HG03565 (cell line): ENCODE measurements around the gene PPIAL4G.
"Not testable (repeated sequence)": the region's sequence is repeated elsewhere in the genome, so short reads cannot be mapped to it uniquely, and the experiment has no call there.

Experiments used
- ATAC-seq: cut with Tn5 transposase; IDR thresholded peaks from one replicate; pipeline ENCODE4 v1.9.1; 2021; ENCODE audit warnings: mild to moderate bottlenecking, moderate library complexity; ENCODE audit not compliant: unreplicated experiment

The PPIAL4G gene

GRCh38 chr1:148483029-148483428 lies at the start of gene PPIAL4G:
Gene PPIAL4G (minus strand): TSS chr1:148483302. CDS start chr1:148483252, 50 bp downstream.
- not testable (repeated sequence) for ATAC-seq

GRCh38 chr1:148532158-148532557 lies 49.1 kb upstream of the PPIAL4G start:
- ATAC-seq, result not testable (repeated sequence)

DNA sequence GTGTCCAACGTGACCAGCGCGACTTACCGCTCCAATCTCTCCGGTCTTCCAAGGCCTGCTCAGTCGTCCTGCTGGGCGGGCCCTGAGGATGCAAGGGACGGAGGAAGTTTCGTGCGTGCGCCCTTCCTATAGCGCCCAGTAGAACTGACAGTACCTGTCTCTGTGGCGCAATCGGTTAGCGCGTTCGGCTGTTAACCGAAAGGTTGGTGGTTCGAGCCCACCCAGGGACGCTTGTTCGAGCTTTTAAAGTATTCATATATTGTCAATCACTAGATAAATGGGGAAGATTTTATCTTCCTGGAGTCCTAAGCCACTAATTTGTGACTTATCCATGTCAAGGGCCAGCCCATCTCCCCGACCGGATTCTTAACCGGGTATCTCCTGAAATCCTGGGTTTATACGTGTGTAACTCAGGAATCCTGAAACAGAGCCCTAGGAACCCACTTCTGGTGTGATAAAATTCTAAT lies 46.0 kb upstream of the PPIAL4G start:
- not testable (repeated sequence) for ATAC-seq

DNA sequence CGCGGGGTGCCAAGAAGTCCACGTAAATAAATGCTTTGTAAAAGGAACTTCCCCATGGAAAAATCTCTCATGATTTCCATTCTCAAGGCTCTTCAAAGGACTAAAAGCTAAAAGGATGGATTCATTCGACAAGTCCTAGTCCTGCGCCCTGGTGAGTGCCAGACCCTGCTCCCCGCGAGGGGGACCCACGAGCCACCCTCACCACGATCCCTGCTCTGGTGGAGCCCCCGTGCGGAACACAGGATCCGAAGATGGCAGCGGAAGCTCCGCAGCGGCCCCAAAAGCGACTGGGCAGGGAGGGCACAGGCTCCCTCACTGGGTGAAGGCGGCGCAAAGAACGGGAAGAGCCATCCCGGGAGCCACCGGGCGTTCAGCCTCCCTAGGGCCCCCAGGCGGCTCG lies 45.5 kb upstream of the PPIAL4G start:
- ATAC-seq, result not testable (repeated sequence)

DNA sequence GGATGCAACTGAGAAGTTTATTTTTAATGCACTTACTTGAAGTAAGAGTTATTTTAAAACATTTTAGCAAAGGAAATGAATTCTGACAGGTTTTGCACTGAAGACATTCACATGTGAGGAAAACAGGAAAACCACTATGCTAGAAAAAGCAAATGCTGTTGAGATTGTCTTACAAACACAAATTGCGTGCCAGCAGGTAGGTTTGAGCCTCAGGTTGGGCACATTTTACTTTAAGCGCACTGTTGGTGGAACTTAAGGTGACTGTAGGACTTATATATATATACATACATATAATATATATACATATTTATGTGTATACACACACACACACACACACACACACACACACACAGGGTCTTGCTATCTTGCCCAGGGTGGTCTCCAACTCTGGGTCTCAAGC lies 43.5 kb upstream of the PPIAL4G start:
- not testable (repeated sequence) for ATAC-seq

GRCh38 chr1:148523205-148524144 lies 40.4 kb upstream of the PPIAL4G start:
- peak; percentile 14 for ATAC-seq

DNA sequence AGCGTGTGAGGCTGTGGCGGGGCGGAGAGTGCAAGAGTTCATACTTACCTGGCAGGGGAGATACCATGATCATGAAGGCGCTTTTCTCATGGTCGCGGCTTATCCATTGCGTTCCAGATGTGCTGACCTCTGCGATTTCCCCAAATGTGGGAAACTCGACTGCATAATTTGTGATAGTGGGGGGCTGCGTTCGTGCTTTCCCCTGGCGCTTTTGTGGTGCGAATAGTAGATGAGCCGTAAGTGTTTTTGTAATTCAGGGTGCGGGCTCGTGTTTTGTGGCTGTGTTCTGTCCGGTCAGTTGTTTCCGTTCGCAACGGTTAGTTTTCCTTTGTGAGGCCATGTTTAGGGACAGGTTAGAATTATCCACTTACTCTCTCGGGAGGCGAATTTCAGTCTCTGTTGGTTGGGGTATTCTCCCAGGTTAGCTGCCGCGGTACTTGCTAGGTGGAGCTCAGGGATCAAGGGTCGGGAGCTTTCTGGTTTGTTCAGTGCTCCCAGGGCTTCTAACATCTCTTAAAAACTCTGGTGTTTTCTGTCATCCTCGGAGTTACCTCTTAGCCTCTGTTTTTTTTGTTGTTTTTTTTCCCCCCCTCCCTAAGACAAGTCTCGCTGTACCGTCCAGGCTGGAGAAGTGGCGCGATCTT lies 39.6 kb upstream of the PPIAL4G start:
- ATAC-seq, result peak; percentile 61

GRCh38 chr1:148522072-148522471 lies 39.0 kb upstream of the PPIAL4G start:
- peak; percentile 50 for ATAC-seq

- ATAC-seq, result not testable (repeated sequence)
Observed at GRCh38 chr1:148514310-148514709, 31.2 kb upstream of the PPIAL4G start.

- ATAC-seq, result not testable (repeated sequence)
Observed at GRCh38 chr1:148512571-148513184, 29.6 kb upstream of the PPIAL4G start.

- ATAC-seq, result not testable (repeated sequence)
Observed at GRCh38 chr1:148493933-148494332, 10.8 kb upstream of the PPIAL4G start.

GRCh38 chr1:148481134-148481533 lies 2.0 kb downstream of the PPIAL4G start:
- ATAC-seq, result not testable (repeated sequence)

DNA sequence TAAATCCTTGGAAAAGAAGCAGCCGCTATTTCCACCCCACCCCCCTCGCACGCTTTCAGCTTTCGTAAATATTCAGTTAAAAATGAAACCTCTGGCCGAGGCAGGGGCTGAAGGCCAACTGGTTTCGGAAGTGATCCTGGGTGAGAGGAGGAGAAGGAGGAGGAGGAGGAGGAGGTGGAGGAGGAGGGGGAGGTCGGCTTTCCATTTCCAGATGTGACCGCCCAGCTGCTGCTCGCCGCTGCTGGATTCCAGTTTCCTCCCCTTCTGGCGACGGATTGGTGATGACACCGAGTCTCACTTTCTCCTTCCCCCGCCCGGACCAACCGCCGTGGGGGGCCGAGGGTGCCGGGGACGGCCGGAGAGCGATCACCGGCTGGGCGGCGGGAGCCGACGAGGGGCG lies 23.4 kb downstream of the PPIAL4G start:
- not testable (repeated sequence) for ATAC-seq

DNA sequence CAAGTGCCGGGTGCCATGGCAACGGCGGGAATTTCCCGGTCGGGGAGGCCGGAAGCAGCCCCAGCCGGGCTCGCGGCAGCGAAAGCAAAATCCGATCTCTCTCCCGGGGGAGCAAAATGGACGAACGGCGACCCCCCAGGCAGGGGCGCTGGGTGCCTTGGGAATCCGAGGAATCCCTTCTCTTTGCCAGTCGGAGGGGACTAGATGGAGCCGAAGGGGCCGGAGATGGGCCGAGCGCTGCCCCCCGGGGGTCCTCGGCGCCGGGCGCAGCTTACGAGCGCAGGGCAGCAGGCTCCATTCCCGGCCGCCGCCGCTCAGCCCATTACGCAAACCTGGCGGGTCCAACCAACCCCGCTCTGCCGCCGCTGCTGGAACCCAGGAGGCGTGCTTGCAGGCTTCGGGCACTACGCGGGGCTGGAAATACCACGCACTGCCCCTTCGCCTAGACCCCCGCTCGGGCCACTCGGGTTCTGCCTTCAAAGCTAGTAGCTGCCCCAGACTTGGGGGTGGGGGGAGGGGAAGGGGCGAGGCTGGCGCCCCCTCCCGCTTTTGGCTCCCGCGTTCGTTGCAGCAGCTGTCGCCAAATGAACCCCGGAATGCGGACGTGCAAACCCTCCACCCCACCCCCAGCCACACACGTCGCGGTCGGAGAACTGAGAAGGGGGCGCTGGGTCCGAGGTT lies 24.1 kb downstream of the PPIAL4G start:
- not testable (repeated sequence) for ATAC-seq

GRCh38 chr1:148458398-148458797 lies 24.7 kb downstream of the PPIAL4G start:
- not testable (repeated sequence) for ATAC-seq

DNA sequence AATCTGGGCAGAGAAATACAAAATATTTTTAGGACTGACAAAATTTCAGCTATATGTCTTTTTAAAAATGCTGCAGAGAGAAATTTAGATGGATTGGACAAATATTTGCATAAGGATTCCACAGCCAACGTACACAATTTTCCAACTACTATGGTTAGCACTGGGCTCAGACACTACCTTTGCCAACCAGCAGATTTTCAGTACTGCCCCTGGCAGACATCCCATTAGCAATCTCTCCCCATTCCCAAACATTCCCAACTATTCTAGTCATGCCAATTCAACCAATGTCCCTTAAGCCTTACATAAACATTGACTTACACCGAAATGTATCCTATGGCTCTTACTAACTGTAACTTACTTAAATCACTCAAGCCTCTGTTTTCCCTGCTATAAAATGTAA lies 30.3 kb downstream of the PPIAL4G start:
- ATAC-seq, result not testable (repeated sequence)

DNA sequence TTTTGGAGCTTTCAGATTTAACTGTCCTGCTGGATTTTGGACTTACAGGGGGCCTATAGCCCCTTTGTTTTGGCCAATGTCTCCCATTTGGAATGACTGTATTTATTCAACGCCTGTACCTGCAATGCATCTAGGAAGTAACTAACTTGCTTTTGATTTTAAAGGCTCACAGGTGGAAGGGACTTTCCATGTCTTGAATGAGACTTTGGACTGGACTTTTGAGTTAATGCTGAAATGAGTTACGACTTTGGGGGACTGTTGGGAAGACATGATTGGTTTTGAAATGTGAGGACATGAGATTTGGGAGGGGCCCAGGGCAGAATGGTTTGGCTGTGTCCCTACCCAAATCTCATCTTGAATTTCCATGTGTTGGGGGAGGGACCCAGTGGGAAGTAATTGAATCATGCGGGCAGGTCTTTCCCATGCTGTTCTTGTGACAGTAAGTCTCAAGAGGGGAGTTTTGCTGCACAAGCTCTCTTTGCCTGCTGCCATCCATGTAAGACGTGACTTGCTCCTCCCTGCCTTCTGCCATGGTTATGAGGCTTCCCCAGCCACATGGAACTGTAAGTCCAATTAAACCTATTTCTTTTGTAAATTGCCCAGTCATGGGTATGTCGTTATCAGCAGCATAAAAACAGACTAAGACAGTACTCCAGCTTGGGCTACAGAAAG lies 43.3 kb downstream of the PPIAL4G start:
- ATAC-seq, result not testable (repeated sequence)

DNA sequence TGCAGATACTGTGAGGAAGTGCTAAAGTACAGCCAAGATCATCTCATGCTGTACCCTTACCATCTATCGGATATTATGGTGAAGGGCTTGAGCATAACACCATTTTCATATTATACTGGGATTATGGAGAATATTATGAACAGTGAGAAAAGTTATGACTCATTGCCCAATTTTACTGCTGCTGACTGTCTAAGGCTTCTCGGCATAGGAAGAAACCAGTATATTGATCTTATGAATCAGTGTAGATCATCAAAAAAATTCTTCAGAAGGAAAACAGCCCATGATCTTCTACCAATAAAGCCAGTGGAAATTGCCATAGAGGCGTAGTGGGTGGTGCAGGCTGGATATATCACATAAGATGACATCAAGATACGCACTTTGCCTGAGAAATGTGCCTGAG lies 47.7 kb downstream of the PPIAL4G start:
- ATAC-seq, result no peak

- no peak for ATAC-seq
Observed at GRCh38 chr1:148434832-148435231, 48.3 kb downstream of the PPIAL4G start.

DNA sequence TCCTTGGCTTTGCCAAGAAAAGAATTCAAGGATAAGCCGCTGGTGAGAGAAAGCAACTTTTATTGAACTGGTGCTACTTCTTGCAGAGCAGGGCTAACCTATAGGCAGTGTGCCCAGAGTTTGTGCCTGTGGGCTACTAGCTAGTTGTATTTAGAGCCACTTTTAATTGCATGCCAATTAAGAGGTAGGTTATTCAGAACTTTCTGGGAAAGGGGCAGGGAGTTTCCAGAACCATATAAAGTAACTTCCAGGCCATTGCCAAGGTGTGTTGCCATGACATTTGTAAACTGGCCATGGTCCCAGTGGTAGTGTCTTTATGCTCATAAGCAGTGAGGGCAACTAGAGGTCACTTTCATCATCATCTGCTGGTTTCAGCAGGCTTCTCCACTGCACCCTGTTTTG lies 50.2 kb downstream of the PPIAL4G start:
- ATAC-seq, result not testable (repeated sequence)
